Vagina (tissue), 2 donors: Measurements from ENCODE around the gene RTF2. TPM values are rescaled to one million over a fixed set of nuclear protein-coding genes. Genes with fewer than 3 reads are reported as not detected.
"Not testable (repeated sequence)": the region's sequence is repeated elsewhere in the genome, so short reads cannot be mapped to it uniquely, and the experiment has no call there.

Experiments used
- DNase-seq, 2 donors: peaks; one replicate each; pipeline ENCODE4 v3.0.0-alpha.2; 2017; ENCODE audit errors: extremely low spot score in 2 of 2
- H3K27ac ChIP-seq: fragments of 200-600 bp; sonication (generic); one replicate; pipeline ENCODE4 v1.5.1; 2019
- H3K27me3 ChIP-seq: fragments of 200-600 bp; sonication (generic); one replicate; pipeline ENCODE4 v1.5.1; 2019
- H3K36me3 ChIP-seq, 2 donors: fragments of 200-600 bp; sonication (generic); one replicate each; pipeline ENCODE4 v1.5.1; 2017 to 2019
- H3K4me1 ChIP-seq: fragments of 200-600 bp; sonication (generic); one replicate; pipeline ENCODE4 v1.5.1; 2019
- H3K4me3 ChIP-seq, 2 donors: fragments of 200-600 bp; sonication (generic); 1 replicate in 1 of 2; 2 replicates in 1 of 2; pipeline ENCODE4 v1.5.1; 2016 to 2019
- H3K9me3 ChIP-seq: fragments of 200-600 bp; sonication (generic); one replicate; pipeline ENCODE4 v1.5.1; 2019
- POLR2A ChIP-seq, 2 donors: fragments of 450-650 bp; IDR thresholded peaks; one replicate each; pipeline ENCODE4 v1.6.1; 2017; ENCODE audit warnings: antibody characterized with exemption in 2 of 2, mild to moderate bottlenecking in 2 of 2, moderate library complexity in 2 of 2
- POLR2AphosphoS5 ChIP-seq, 2 donors: sonication (generic); formaldehyde crosslinking; IDR thresholded peaks; one replicate each; pipeline ENCODE4 v1.9.0; 2017; ENCODE audit warnings: antibody characterized with exemption in 2 of 2, mild to moderate bottlenecking in 2 of 2, low read depth in 1 of 2; ENCODE audit not compliant: insufficient read depth in 1 of 2
- intact Hi-C: fragments of 100-400 bp; cut with DNase I; formaldehyde crosslinking; loops from one replicate; pipeline ENCODE4 v1.15.1; 2023
- total RNA-seq: library from RNA; depleted of rRNA; stranded (reverse); fragments of >200 nt; gene quantifications from one replicate; pipeline ENCODE4 v1.2.3, GENCODE V29; 2016
- TF ChIP-seq, protein P1 (sequence below), 3 experiments: fragments of 450-650 bp in 2 of 3; fragments of 200-600 bp in 1 of 3; sonication (generic) in 1 of 3; IDR thresholded peaks; one replicate each; pipeline ENCODE4 v1.5.1; 2017 to 2019; ENCODE audit warnings: antibody characterized with exemption in 3 of 3, mild to moderate bottlenecking in 2 of 3, moderate library complexity in 2 of 3

The RTF2 gene
- total RNA-seq, 1 donor from 2014 or later: 47.1 TPM

DNA sequence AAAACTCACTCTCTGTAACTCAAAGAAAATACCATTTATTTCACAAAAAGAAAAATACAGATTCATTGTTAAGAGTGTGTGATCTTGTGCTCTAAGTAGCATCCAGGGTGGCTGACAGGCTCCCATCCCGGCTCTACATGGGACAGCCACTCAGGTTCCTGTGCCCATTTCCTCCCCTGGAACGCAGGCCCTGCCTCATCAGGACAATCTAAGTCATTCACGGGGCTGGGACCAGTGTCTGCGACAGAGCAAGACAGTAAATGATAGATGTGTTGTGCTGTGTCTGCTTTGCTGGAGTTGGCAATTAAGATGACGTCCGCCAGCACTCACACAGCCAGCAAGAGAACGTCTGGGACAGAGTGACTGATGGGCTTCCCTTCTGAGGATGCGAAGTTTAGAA, 49.2 kb downstream of the RTF2 start:
- intact Hi-C loops: no loop called here
- Histone ChIP-seq H3K9me3 (peaks cover 8% of the 10 kb centered on the region), H3K27ac (no peak overlapping the region), H3K4me1 (no peaks in the 10 kb centered on the region), H3K36me3 (peaks cover 4 to 59% of the 10 kb centered on the region in 2 donors), H3K4me3 (no peak overlapping the region), H3K27me3 (no peaks in the 10 kb centered on the region)
- TF ChIP-seq POLR2A (IDR thresholded peaks at IDR 0.05) (no peak), POLR2AphosphoS5 (IDR thresholded peaks at IDR 0.05; ENCODE audit: insufficient read depth in 1 of 2, low read depth in 1 of 2) (no peak)
- TF ChIP-seq, protein P1, sequence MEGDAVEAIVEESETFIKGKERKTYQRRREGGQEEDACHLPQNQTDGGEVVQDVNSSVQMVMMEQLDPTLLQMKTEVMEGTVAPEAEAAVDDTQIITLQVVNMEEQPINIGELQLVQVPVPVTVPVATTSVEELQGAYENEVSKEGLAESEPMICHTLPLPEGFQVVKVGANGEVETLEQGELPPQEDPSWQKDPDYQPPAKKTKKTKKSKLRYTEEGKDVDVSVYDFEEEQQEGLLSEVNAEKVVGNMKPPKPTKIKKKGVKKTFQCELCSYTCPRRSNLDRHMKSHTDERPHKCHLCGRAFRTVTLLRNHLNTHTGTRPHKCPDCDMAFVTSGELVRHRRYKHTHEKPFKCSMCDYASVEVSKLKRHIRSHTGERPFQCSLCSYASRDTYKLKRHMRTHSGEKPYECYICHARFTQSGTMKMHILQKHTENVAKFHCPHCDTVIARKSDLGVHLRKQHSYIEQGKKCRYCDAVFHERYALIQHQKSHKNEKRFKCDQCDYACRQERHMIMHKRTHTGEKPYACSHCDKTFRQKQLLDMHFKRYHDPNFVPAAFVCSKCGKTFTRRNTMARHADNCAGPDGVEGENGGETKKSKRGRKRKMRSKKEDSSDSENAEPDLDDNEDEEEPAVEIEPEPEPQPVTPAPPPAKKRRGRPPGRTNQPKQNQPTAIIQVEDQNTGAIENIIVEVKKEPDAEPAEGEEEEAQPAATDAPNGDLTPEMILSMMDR (IDR thresholded peaks at IDR 0.05): no peak
- no peak for DNase-seq

DNA sequence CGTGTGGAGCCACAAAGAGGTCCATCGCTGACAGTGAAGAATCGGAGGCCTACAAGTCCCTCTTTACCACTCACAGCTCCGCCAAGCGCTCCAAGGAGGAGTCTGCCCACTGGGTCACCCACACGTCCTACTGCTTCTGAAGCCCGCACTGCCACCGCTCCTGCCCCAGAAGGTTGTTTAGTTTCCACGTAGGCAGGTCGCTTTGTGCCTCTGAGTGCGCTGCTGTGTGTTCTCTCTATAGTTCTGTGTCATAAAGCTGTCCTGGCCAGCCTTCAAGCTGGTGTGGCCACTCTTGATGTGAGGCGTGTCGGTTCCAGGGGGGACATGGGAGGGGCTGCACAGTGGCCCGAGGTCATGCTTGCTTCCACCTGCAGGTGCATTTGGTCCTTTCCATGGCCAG, 49.7 kb downstream of the RTF2 start:
- H3K36me3 ChIP-seq: peaks cover 4 to 59% of the 10 kb centered on the region in 2 donors
- H3K4me1 ChIP-seq: no peaks in the 10 kb centered on the region
- H3K27me3 ChIP-seq: no peaks in the 10 kb centered on the region
- intact Hi-C loops: no loop called here
- peaks cover 8% of the 10 kb centered on the region for H3K9me3 ChIP-seq
- H3K4me3 ChIP-seq: no peak overlapping the region
- no peak for TF ChIP-seq POLR2AphosphoS5 (IDR thresholded peaks at IDR 0.05; ENCODE audit: insufficient read depth in 1 of 2, low read depth in 1 of 2)
- TF ChIP-seq, protein P1 (IDR thresholded peaks at IDR 0.05): no peak
- no peak for TF ChIP-seq POLR2A (IDR thresholded peaks at IDR 0.05)
- DNase-seq: no peak
- H3K27ac ChIP-seq: no peak overlapping the region

DNA sequence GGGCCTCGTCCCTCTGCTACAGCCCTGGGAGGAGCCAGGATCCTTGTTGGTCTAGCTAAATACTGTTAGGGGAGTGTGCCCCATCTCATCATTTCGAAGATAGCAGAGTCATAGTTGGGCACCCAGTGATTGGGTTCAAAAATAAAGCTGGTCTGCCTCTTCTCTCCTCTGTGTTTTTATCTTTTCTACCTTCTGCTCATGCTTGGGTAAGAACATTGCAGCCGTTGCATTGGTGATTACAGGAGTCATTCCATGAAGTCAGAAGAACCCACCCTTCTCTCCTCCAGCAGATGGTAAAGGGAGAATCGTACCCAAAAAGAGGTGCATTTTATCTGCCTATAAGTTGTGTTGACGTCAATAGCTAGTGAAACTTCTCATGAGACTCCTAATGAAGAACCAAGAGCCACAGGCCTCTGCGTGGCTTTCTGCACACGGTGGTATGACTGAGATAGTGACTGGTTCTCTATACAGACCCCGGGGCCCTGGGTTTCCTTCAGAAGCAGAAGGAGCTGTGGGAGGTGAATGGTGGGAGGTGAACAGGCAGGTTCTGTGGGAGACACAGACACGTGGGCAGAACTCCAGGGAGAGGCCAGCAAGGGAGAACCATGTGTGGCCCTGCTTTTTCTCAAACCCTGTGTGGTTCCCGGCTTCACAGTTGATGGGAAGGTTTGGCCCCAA, 50.4 kb downstream of the RTF2 start:
- Histone ChIP-seq H3K27ac (no peak overlapping the region), H3K4me1 (no peaks in the 10 kb centered on the region), H3K27me3 (no peaks in the 10 kb centered on the region), H3K9me3 (peaks cover 8% of the 10 kb centered on the region), H3K36me3 (peaks cover 4 to 53% of the 10 kb centered on the region in 2 donors), H3K4me3 (no peak overlapping the region)
- TF ChIP-seq POLR2AphosphoS5 (IDR thresholded peaks at IDR 0.05; ENCODE audit: insufficient read depth in 1 of 2, low read depth in 1 of 2) (no peak), POLR2A (IDR thresholded peaks at IDR 0.05) (no peak)
- intact Hi-C loops: no loop called here
- DNase-seq: no peak

DNA sequence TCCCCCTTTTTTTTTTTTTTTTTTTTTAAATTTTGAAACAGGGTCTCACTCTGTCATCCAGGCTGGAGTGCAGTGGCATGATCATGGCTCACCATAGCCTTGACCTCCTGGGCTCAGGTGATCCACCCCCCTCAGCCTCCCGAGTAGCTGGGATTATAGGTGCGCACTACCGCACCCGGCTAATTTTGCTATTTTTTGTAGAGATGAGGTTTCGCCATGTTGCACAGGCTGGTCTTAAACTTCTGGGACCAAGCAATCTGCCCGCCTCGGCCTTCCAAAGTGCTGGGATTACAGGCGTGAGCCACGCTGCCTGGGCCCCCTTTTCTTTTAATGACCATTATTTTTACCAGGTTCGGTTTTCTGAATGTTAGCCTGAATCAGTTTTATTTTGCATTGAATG, 51.1 kb downstream of the RTF2 start:
- Histone ChIP-seq H3K36me3 (peaks cover 4 to 49% of the 10 kb centered on the region in 2 donors), H3K27ac (no peak overlapping the region), H3K9me3 (peaks cover 8% of the 10 kb centered on the region), H3K27me3 (no peaks in the 10 kb centered on the region), H3K4me1 (no peaks in the 10 kb centered on the region), H3K4me3 (no peak overlapping the region)
- TF ChIP-seq POLR2A (IDR thresholded peaks at IDR 0.05) (no peak), POLR2AphosphoS5 (IDR thresholded peaks at IDR 0.05; ENCODE audit: insufficient read depth in 1 of 2, low read depth in 1 of 2) (no peak)
- TF ChIP-seq, protein P1 (IDR thresholded peaks at IDR 0.05): no peak
- intact Hi-C loops: no loop called here
- no peak for DNase-seq

DNA sequence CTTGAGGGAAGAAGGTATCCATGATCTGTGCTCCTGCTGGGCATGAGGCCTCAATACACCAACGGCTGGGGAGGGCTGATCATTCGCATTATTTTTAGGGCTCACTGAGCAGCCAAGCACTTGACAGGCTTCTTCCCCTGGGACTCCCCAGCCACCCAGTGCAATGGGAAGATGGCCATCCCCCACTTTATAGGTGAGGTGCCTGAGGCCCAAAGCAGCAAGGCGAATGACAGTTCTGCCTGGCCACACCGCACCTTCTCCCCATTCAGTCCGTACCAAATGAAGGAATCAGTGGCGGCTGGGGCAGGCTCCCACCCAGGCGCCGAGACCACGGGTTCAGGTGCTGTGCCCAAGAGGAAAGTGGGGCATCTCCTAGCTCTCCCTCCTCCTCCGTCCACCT, 51.8 kb downstream of the RTF2 start:
- TF ChIP-seq, protein P1 (IDR thresholded peaks at IDR 0.05): no peak
- TF ChIP-seq POLR2AphosphoS5 (IDR thresholded peaks at IDR 0.05; ENCODE audit: insufficient read depth in 1 of 2, low read depth in 1 of 2) (no peak), POLR2A (IDR thresholded peaks at IDR 0.05) (no peak)
- H3K27ac ChIP-seq: no peak overlapping the region

DNA sequence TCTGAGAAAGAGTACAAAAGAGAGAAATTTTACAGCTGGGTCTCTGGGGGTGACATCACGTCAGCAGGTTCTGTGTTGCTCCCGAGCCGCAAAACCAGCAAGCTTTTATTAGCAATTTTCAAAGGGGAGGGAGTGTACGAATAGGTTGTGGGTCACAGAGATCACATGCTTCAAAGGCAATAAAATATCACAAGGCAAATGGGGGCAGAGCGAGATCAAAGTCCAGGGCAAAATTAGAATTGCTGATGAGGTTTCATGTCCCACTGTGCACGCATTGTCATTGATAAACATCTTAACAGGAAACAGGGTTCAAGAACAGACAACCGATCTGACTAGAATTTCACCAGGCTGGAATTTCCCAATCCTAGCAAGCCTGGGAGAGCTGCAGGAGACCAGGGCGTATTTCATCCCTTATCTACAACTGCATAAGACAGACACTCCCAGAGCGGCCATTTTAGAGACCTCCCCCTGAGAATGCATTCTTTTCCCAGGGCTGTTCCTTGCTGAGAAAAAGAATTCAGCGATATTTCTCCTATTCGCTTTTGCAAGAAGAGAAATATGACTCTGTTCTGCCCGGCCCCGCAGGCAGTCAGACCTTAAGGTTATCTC, 52.4 kb downstream of the RTF2 start:
- H3K27me3 ChIP-seq, H3K9me3 ChIP-seq, H3K4me1 ChIP-seq, intact Hi-C loops, H3K27ac ChIP-seq, DNase-seq, H3K4me3 ChIP-seq: not testable (repeated sequence)
- H3K36me3 ChIP-seq: peaks cover 4 to 41% of the 10 kb centered on the region in 2 donors

More for the DNA sequence above, 51.8 kb downstream of the RTF2 start:
- peaks cover 8% of the 10 kb centered on the region for H3K9me3 ChIP-seq
- peaks cover 4 to 42% of the 10 kb centered on the region in 2 donors for H3K36me3 ChIP-seq
- intact Hi-C loops: no loop called here
- H3K4me3 ChIP-seq: no peak overlapping the region
- no peak for DNase-seq
- H3K27me3 ChIP-seq: no peaks in the 10 kb centered on the region
- H3K4me1 ChIP-seq: no peaks in the 10 kb centered on the region
